DND-41 (cell line): Measurements from ENCODE around the gene CCDC102B.

Experiments
- EZH2 ChIP-seq: IDR thresholded peaks from 3 replicates; pipeline ENCODE4 v1.6.1; 2012; ENCODE audit warnings: borderline replicate concordance, low read depth, mild to moderate bottlenecking, moderate library complexity, low read length, inconsistent platforms; ENCODE audit not compliant: severe bottlenecking
- TF ChIP-seq, protein P1 (sequence below): IDR thresholded peaks from 2 replicates; pipeline ENCODE4 v1.5.1; 2012; ENCODE audit warnings: borderline replicate concordance, low read length, moderate library complexity, mild to moderate bottlenecking; ENCODE audit not compliant: poor library complexity, severe bottlenecking; ENCODE audit errors: extremely low read depth

DNA sequence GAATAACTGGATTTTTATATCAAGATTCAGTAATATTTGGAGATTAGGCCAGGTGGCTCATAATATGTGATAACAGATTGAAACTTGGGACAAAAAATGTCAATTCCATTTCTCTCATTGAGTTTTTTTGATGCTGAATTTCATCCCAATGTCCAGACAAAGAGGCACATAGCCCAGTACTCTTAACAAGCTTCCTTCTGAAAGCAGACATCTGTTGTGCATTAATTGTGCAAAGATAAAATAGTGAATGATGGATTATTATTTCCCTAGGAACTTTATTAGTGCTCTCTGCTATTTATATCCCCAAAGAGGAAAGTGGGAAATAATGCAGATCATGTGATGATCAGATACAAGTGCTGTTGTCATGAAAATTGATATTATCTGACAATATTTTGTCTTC, 234.1 kb downstream of the CCDC102B start:
- no peak for TF ChIP-seq EZH2
- TF ChIP-seq, protein P1, sequence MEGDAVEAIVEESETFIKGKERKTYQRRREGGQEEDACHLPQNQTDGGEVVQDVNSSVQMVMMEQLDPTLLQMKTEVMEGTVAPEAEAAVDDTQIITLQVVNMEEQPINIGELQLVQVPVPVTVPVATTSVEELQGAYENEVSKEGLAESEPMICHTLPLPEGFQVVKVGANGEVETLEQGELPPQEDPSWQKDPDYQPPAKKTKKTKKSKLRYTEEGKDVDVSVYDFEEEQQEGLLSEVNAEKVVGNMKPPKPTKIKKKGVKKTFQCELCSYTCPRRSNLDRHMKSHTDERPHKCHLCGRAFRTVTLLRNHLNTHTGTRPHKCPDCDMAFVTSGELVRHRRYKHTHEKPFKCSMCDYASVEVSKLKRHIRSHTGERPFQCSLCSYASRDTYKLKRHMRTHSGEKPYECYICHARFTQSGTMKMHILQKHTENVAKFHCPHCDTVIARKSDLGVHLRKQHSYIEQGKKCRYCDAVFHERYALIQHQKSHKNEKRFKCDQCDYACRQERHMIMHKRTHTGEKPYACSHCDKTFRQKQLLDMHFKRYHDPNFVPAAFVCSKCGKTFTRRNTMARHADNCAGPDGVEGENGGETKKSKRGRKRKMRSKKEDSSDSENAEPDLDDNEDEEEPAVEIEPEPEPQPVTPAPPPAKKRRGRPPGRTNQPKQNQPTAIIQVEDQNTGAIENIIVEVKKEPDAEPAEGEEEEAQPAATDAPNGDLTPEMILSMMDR = no peak
